ENCODE data around the gene WASF2. TPM values are rescaled to one million over a fixed set of nuclear protein-coding genes. Genes with fewer than 3 reads are reported as not detected.

The WASF2 gene
- total and polyA plus RNA-seq, 4 donors: 27.2 to 164 (median 101) TPM

GRCh38 chr1:27363766-27364695 is 125.9 kb downstream of the WASF2 start:
- no peaks in the 10 kb centered on the region for H3K27me3 ChIP-seq (ENCODE audit: control insufficient read depth in 1 of 2, insufficient read depth in 2 of 2, low read length in 1 of 2)
- 85% methylated on average over 25 to 26 of the region's 26 CpGs for WGBS, 2 donors
- H3K27ac ChIP-seq (ENCODE audit: low read depth in 1 of 2, low read length in 2 of 2): no peak overlapping the region
- H3K4me3 ChIP-seq (ENCODE audit: low read length in 2 of 2): no peak overlapping the region
- H3K4me1 ChIP-seq (ENCODE audit: control insufficient read depth in 1 of 2, insufficient read depth in 2 of 2, low read length in 2 of 2): no peaks in the 10 kb centered on the region
- H3K36me3 ChIP-seq (ENCODE audit: control insufficient read depth in 1 of 2, insufficient read depth in 2 of 2, low read length in 1 of 2): peaks cover 0 to 5% of the 10 kb centered on the region in 2 donors
- DNase-seq (no peak), ATAC-seq (ENCODE audit: low FRiP score) (no peak)
- H3K9me3 ChIP-seq (ENCODE audit: control insufficient read depth, low read length): no peaks in the 10 kb centered on the region
- intact Hi-C loops (cut with DNase I): loop anchor here in 1 of 2 donors (2.0 kb wide), 1 partner anchor 41 kb away; the partner anchor contains the start of gene TMEM222

- intact Hi-C loops (cut with DNase I): no loop called here
- peaks cover 0 to 8% of the 10 kb centered on the region in 2 donors for H3K36me3 ChIP-seq (ENCODE audit: control insufficient read depth in 1 of 2, insufficient read depth in 2 of 2, low read length in 1 of 2)
- no peak overlapping the region for H3K27ac ChIP-seq (ENCODE audit: low read depth in 1 of 2, low read length in 2 of 2)
- H3K27me3 ChIP-seq (ENCODE audit: control insufficient read depth in 1 of 2, insufficient read depth in 2 of 2, low read length in 1 of 2): no peaks in the 10 kb centered on the region
- H3K4me3 ChIP-seq (ENCODE audit: low read length in 2 of 2): no peak overlapping the region
- no peaks in the 10 kb centered on the region for H3K9me3 ChIP-seq (ENCODE audit: control insufficient read depth, low read length)
- 91 to 92% methylated on average over 8 of the region's 8 CpGs for WGBS, 2 donors
- H3K4me1 ChIP-seq (ENCODE audit: control insufficient read depth in 1 of 2, insufficient read depth in 2 of 2, low read length in 2 of 2): no peaks in the 10 kb centered on the region
- no peak for DNase-seq
- no peak for ATAC-seq (ENCODE audit: low FRiP score)
Measured at GRCh38 chr1:27361553-27361952, 128.4 kb downstream of the WASF2 start.

GRCh38 chr1:27361044-27361402 is 128.9 kb downstream of the WASF2 start:
- DNase-seq (no peak), ATAC-seq (ENCODE audit: low FRiP score) (no peak)
- no peaks in the 10 kb centered on the region for H3K4me1 ChIP-seq (ENCODE audit: control insufficient read depth in 1 of 2, insufficient read depth in 2 of 2, low read length in 2 of 2)
- peaks cover 0 to 8% of the 10 kb centered on the region in 2 donors for H3K36me3 ChIP-seq (ENCODE audit: control insufficient read depth in 1 of 2, insufficient read depth in 2 of 2, low read length in 1 of 2)
- no peaks in the 10 kb centered on the region for H3K9me3 ChIP-seq (ENCODE audit: control insufficient read depth, low read length)
- no peaks in the 10 kb centered on the region for H3K27me3 ChIP-seq (ENCODE audit: control insufficient read depth in 1 of 2, insufficient read depth in 2 of 2, low read length in 1 of 2)
- no peak overlapping the region for H3K4me3 ChIP-seq (ENCODE audit: low read length in 2 of 2)
- intact Hi-C loops (cut with DNase I): no loop called here
- H3K27ac ChIP-seq (ENCODE audit: low read depth in 1 of 2, low read length in 2 of 2): no peak overlapping the region
- 86 to 90% methylated on average over 21 of the region's 21 CpGs for WGBS, 2 donors

- no peak for ATAC-seq (ENCODE audit: low FRiP score)
- no peaks in the 10 kb centered on the region for H3K4me1 ChIP-seq (ENCODE audit: control insufficient read depth in 1 of 2, insufficient read depth in 2 of 2, low read length in 2 of 2)
- H3K36me3 ChIP-seq (ENCODE audit: control insufficient read depth in 1 of 2, insufficient read depth in 2 of 2, low read length in 1 of 2): peaks cover 0 to 8% of the 10 kb centered on the region in 2 donors
- WGBS, 2 donors: 71 to 74% methylated on average over 62 to 71 of the region's 71 CpGs
- no peak for DNase-seq
- no peaks in the 10 kb centered on the region for H3K9me3 ChIP-seq (ENCODE audit: control insufficient read depth, low read length)
- intact Hi-C loops (cut with DNase I): no loop called here
- no peak overlapping the region for H3K4me3 ChIP-seq (ENCODE audit: low read length in 2 of 2)
- no peak overlapping the region for H3K27ac ChIP-seq (ENCODE audit: low read depth in 1 of 2, low read length in 2 of 2)
- H3K27me3 ChIP-seq (ENCODE audit: control insufficient read depth in 1 of 2, insufficient read depth in 2 of 2, low read length in 1 of 2): no peaks in the 10 kb centered on the region
Measured at GRCh38 chr1:27360159-27361043, 129.6 kb downstream of the WASF2 start.

- no peak overlapping the region for H3K27ac ChIP-seq (ENCODE audit: low read depth in 1 of 2, low read length in 2 of 2)
- H3K36me3 ChIP-seq (ENCODE audit: control insufficient read depth in 1 of 2, insufficient read depth in 2 of 2, low read length in 1 of 2): peaks cover 0 to 8% of the 10 kb centered on the region in 2 donors
- WGBS, 2 donors: 76 to 84% methylated on average over 9 of the region's 9 CpGs
- intact Hi-C loops (cut with DNase I): no loop called here
- no peak for DNase-seq
- H3K4me1 ChIP-seq (ENCODE audit: control insufficient read depth in 1 of 2, insufficient read depth in 2 of 2, low read length in 2 of 2): no peaks in the 10 kb centered on the region
- H3K9me3 ChIP-seq (ENCODE audit: control insufficient read depth, low read length): no peaks in the 10 kb centered on the region
- no peaks in the 10 kb centered on the region for H3K27me3 ChIP-seq (ENCODE audit: control insufficient read depth in 1 of 2, insufficient read depth in 2 of 2, low read length in 1 of 2)
- ATAC-seq (ENCODE audit: low FRiP score): no peak
- H3K4me3 ChIP-seq (ENCODE audit: low read length in 2 of 2): no peak overlapping the region
Measured at GRCh38 chr1:27359822-27360158, 130.2 kb downstream of the WASF2 start.

GRCh38 chr1:27358928-27359313 is 131.0 kb downstream of the WASF2 start:
- peaks cover 0 to 6% of the 10 kb centered on the region in 2 donors for H3K36me3 ChIP-seq (ENCODE audit: control insufficient read depth in 1 of 2, insufficient read depth in 2 of 2, low read length in 1 of 2)
- DNase-seq: no peak
- H3K9me3 ChIP-seq (ENCODE audit: control insufficient read depth, low read length): no peaks in the 10 kb centered on the region
- H3K27ac ChIP-seq (ENCODE audit: low read depth in 1 of 2, low read length in 2 of 2): no peak overlapping the region
- 94 to 95% methylated on average over 5 of the region's 5 CpGs for WGBS, 2 donors
- H3K27me3 ChIP-seq (ENCODE audit: control insufficient read depth in 1 of 2, insufficient read depth in 2 of 2, low read length in 1 of 2): no peaks in the 10 kb centered on the region
- intact Hi-C loops (cut with DNase I): no loop called here
- no peaks in the 10 kb centered on the region for H3K4me1 ChIP-seq (ENCODE audit: control insufficient read depth in 1 of 2, insufficient read depth in 2 of 2, low read length in 2 of 2)
- no peak for ATAC-seq (ENCODE audit: low FRiP score)
- H3K4me3 ChIP-seq (ENCODE audit: low read length in 2 of 2): no peak overlapping the region

- WGBS, 2 donors: 93 to 94% methylated on average over 21 of the region's 21 CpGs
- H3K4me1 ChIP-seq (ENCODE audit: control insufficient read depth in 1 of 2, insufficient read depth in 2 of 2, low read length in 2 of 2): no peaks in the 10 kb centered on the region
- H3K9me3 ChIP-seq (ENCODE audit: control insufficient read depth, low read length): no peaks in the 10 kb centered on the region
- peaks cover 0 to 7% of the 10 kb centered on the region in 2 donors for H3K36me3 ChIP-seq (ENCODE audit: control insufficient read depth in 1 of 2, insufficient read depth in 2 of 2, low read length in 1 of 2)
- no peak overlapping the region for H3K4me3 ChIP-seq (ENCODE audit: low read length in 2 of 2)
- intact Hi-C loops (cut with DNase I): no loop called here
- ATAC-seq (ENCODE audit: low FRiP score): no peak
- H3K27me3 ChIP-seq (ENCODE audit: control insufficient read depth in 1 of 2, insufficient read depth in 2 of 2, low read length in 1 of 2): no peaks in the 10 kb centered on the region
- no peak for DNase-seq
- H3K27ac ChIP-seq (ENCODE audit: low read depth in 1 of 2, low read length in 2 of 2): no peak overlapping the region
Measured at GRCh38 chr1:27358038-27358927, 131.7 kb downstream of the WASF2 start.

Data from aorta (tissue), 5 donors.